HG03097 (cell line): ENCODE data around the gene GRIA3.
"Not testable (repeated sequence)": the region's sequence is repeated elsewhere in the genome, so short reads cannot be mapped to it uniquely, and the experiment has no call there.

Source experiments
- ATAC-seq: cut with Tn5 transposase; IDR thresholded peaks from one replicate; pipeline ENCODE4 v1.9.1; 2021; ENCODE audit not compliant: unreplicated experiment, low FRiP score

The GRIA3 gene

DNA sequence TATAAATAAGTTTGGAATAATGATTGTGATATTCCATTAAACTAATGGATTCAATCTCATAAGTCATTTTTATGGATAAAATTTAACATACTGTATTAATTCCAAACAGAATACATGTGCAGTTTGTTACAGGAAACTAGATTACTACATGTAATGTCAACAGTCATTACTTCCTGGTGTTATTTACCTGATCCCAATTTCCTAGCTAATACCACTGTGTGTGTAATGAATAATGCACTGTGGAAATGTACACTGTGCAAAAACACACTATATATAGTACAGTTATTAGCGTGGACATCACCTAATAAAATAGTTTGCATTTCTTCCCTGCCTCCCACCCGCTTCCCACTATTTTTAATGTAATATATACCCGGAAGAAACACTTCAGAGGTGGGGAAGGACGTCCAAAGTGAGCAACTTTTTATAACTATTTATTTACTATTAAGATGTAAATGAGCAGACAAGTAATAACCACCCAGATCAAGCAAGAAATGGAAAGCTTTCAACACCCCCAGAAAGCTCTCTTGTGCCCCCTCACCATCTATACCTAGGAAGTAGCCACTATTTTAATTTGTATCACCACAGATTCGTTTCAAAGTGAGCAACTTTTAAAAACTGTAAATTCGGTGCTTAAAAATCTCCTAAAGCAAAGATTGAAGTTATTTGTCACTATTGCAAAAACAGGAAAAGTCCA, 329.7 kb downstream of the GRIA3 start:
- no peak for ATAC-seq

DNA sequence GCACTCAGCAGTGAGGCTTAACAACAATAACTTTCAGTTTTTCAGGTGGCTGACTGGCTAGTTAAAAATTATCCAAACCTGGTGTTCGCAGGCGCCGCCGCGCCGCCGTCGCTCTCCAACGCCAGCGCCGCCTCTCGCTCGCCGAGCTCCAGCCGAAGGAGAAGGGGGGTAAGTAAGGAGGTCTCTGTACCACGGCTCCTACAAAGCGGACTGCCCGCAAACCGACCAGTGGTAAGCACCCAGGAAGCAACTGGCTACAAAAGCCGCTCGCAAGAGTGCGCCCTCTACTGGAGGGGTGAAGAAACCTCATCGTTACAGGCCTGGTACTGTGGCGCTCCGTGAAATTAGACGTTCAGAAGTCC, 330.2 kb downstream of the GRIA3 start:
- ATAC-seq = not testable (repeated sequence)

DNA sequence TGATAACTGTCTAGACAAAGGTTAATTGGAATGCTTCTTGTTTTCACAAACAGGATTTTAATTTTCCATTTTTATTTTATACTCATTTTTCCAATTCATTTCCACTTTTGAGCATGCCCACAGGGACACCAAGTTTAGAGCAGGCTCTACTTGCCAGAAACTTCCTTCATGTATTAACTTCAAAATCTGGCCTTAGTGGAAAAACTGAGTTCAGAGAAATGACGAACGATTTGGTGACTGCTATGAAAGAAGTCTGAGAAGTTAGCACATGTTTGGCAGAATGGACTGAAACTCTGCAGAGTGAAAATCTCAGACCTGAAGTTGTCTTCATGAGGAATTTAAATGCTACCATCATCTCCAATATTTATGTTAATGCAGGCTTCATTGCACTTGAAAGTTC, 334.7 kb downstream of the GRIA3 start:
- no peak for ATAC-seq

DNA sequence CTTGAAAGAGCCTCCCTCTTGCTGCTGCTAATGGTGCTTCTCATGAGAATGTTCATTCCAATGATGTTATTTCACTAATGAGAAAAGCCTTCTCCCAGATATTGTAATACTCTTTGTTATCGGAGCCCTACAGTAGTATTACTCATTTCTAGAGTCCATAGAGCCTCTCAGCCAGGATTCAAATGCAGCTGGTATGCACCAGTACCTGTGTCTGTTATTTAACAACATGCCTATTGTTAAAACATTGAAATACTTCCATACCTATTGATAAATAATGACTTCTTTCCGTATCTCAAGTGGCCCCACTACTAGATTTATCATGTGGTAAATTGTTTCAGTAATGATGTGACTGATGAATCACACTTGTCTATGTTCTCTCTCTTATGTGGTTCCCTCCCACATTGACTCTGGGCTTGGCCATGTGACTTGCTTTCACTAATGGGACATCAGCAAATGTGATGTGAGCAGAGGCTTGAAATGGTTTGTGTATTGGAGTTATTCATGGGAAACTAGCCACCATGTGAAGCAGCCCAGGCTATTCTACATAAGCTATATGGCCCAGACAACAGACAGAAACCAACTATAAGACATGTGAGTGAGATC, 341.1 kb downstream of the GRIA3 start:
- ATAC-seq = no peak

DNA sequence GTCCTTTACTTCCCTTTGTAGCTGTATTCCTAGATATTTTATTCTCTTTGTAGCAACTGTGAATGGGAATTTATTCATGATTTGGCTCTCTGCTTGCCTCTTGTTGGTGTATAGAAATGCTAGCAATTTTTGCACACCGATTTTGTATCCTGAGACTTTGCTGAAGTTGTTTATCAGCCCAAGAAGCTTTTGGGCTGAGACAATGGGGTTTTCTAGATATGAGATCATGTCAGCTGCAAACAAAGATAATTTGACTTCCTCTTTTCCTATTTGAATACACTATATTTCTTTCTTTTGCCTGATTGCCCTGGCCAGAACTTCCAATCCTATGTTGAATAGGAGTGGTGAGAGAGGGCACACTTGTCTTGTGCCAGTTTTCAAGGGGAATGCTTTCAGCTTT, 346.6 kb downstream of the GRIA3 start:
- not testable (repeated sequence) for ATAC-seq
